Measurements from ENCODE around the gene LARGE2.

DNA sequence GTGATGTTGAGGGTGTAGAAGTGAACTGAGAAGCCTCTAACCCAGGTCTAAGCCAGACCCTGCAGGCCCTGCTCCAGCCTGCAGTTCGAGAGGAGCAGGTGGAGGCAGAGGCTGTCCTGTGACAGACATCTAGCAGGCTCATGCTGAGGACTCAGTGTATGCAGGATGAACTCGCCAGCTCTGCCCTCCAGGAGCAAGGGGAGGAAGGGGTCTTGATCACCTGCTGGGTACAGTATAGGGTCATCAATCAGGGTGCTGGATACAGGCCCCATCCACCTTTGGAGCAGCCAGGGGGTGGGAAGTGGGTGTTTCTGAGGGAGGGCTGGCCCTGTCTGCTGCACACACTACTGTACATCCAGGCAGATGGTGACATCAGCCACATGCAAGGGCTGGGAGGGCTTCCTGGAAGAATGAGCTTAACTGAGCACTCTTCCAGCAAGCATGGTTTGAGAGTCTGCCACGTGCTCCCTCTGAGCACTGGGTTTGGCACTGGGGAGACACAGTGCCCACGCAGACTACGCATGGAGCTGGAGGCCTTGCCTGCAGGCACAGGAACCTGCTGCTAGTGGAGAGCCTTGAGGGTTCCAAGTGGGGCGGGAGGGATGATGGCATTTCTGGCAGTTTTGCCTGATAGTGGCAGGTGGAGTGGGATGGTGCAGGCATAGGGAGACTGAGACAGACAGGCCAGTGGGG lies 27.8 kb upstream of the LARGE2 start:
- TF ChIP-seq CTCF (IDR thresholded peaks at IDR 0.05): no peak
- TF ChIP-seq POLR2A (IDR thresholded peaks at IDR 0.05): no peak
